Ishikawa (cell line): ENCODE measurements around the gene SH3BP2.

ENCODE experiments used
- RAD21 ChIP-seq: IDR thresholded peaks from 2 replicates; pipeline ENCODE4 v1.6.1; 2012; ENCODE audit warnings: low read depth
- TEAD4 ChIP-seq: IDR thresholded peaks from 2 replicates; pipeline ENCODE4 v1.6.1; 2012
- USF1 ChIP-seq: IDR thresholded peaks from 2 replicates; pipeline ENCODE4 v1.6.1; 2012

- TF ChIP-seq RAD21 (peak; percentile 22; the same call in 1 of the 2 replicates), TEAD4 (no peak), USF1 (no peak)
These were observed 31.6 kb upstream of the SH3BP2 start for GRCh38 chr4:2761035-2761923.
